Spleen (tissue), 11 donors: ENCODE measurements around the gene KCNG1. TPM values are rescaled to one million over a fixed set of nuclear protein-coding genes. Genes with fewer than 3 reads are reported as not detected.

Source experiments
- DNase-seq: peaks from one replicate; pipeline ENCODE4 v3.0.0-alpha.2; 2020
- H3K27ac ChIP-seq, 8 donors: fragments of 200-600 bp; sonication (generic) in 7 of 8; 1 replicate in 4 of 8; 2 replicates in 4 of 8; pipeline versions ENCODE4 v1.5.0 to v1.8.0; 2016 to 2021; ENCODE audit warnings: inconsistent platforms in 4 of 8, mild to moderate bottlenecking in 4 of 8, moderate library complexity in 1 of 8
- H3K27me3 ChIP-seq, 7 donors: fragments of 200-600 bp; sonication (generic) in 6 of 7; replicated peaks in 1 of 7; 1 replicate in 4 of 7; 2 replicates in 3 of 7; pipeline versions ENCODE4 v1.5.0 to v1.8.0; 2016 to 2021; ENCODE audit warnings: inconsistent platforms in 3 of 7, mild to moderate bottlenecking in 1 of 7
- H3K36me3 ChIP-seq, 6 donors: fragments of 200-600 bp; sonication (generic) in 5 of 6; 1 replicate in 4 of 6; 2 replicates in 2 of 6; pipeline versions ENCODE4 v1.5.0 to v1.8.0; 2016 to 2021; ENCODE audit warnings: inconsistent platforms in 2 of 6
- H3K4me1 ChIP-seq, 6 donors: fragments of 200-600 bp; sonication (generic) in 5 of 6; 1 replicate in 3 of 6; 2 replicates in 3 of 6; pipeline versions ENCODE4 v1.5.0 to v1.8.0; 2016 to 2021; ENCODE audit warnings: inconsistent platforms in 3 of 6
- H3K4me3 ChIP-seq, 8 donors: fragments of 200-600 bp; sonication (generic) in 7 of 8; 1 replicate in 4 of 8; 2 replicates in 4 of 8; pipeline versions ENCODE4 v1.5.0 to v1.8.0; 2016 to 2021; ENCODE audit warnings: inconsistent platforms in 4 of 8, mild to moderate bottlenecking in 4 of 8, moderate library complexity in 2 of 8
- H3K9me3 ChIP-seq, 8 donors: fragments of 200-600 bp; sonication (generic) in 7 of 8; 1 replicate in 4 of 8; 2 replicates in 4 of 8; pipeline versions ENCODE4 v1.5.0 to v1.8.0; 2016 to 2021; ENCODE audit warnings: inconsistent platforms in 4 of 8
- POLR2A ChIP-seq, 3 donors: fragments of 450-650 bp; IDR thresholded peaks; one replicate each; pipeline ENCODE4 v1.5.1; 2017; ENCODE audit warnings: antibody characterized with exemption in 3 of 3, mild to moderate bottlenecking in 1 of 3
- POLR2AphosphoS5 ChIP-seq, 3 donors: sonication (generic); formaldehyde crosslinking; IDR thresholded peaks; one replicate each; pipeline ENCODE4 v1.5.1; 2017; ENCODE audit warnings: antibody characterized with exemption in 3 of 3
- WGBS, 5 donors: extraction: QIAGEN DNeasy Blood & Tissue Kit in 3 of 5; methylation state at CpG; one replicate each; pipeline versions ENCODE4 v1.1.5 to v1.1.7; 2013 to 2018; 5-methylcytosine and 5-hydroxymethylcytosine counted together
- intact Hi-C: fragments of 100-400 bp; cut with DNase I; formaldehyde crosslinking; loops from one replicate; pipeline ENCODE4 v1.15.0; 2023; ENCODE audit warnings: low total_unique reads
- polyA plus RNA-seq, 3 donors: library from polyadenylated mRNA; stranded (reverse); fragments of 200-250 nt; gene quantifications; one replicate each; pipeline ENCODE4 v1.2.1, GENCODE V29; 2013
- total RNA-seq, 7 donors: library from RNA; depleted of rRNA in 3 of 7; stranded (reverse); fragments of >200 nt in 3 of 7; fragmentation: NEBNext Ultra II Directional in 4 of 7; extraction: Animal tissue kit (Norgen Biotek cat#: 25700) in 4 of 7; gene quantifications; one replicate each; pipeline versions ENCODE4 v1.1.0 to v1.2.1, GENCODE V29; 2016 to 2021
- TF ChIP-seq, protein P1 (sequence below), 11 experiments: fragments of 200-600 bp in 7 of 11; fragments of 450-650 bp in 4 of 11; sonication (generic) in 4 of 11; IDR thresholded peaks in 8 of 11; conservative IDR thresholded peaks in 3 of 11; 1 replicate in 7 of 11; 2 replicates in 4 of 11; pipeline versions ENCODE4 v1.4.0 to v1.8.0; 2016 to 2021; ENCODE audit warnings: antibody characterized with exemption in 11 of 11, inconsistent platforms in 4 of 11, mild to moderate bottlenecking in 1 of 11
- donor health status: healthy with polysubstance abuse.
- donor health status: DM: no; HTN: no; CAD: no; lungs with moderate emphysema.
- donor health status: DM: no; HTN: no; CAD: no.
- donor health status: Bipolar disorder and iron deficiency.
- donor health status: healthy.
- donor health status: DM: no; HTN: no; CAD: no.
- donor health status: DM: yes; HTN: yes; CAD: no.

The KCNG1 gene
- total and polyA plus RNA-seq, 10 donors: 0.35 to 5.0 (median 3.2) TPM

DNA sequence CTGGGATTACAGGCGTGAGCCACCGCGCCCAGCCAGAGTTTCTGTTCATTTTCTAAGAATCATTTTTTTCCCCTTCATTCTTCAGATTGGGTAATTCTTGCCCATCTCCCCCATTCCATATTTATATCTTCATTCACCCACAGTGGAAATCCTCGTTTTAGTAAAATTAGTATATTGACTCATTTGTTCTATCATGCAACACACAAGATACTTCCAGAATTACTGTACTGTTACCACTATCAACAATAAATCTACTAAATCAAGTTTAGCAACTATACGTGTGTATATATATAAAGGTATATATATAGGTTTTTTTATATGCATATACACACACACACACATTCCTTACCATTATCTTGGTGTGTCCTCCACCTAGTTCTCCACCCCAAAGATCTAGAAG is 41.2 kb upstream of the KCNG1 start:
- 56 to 73% (median 68%) methylated on average over 5 of the region's 5 CpGs for WGBS, 5 donors
- intact Hi-C loops: no loop called here
- Histone ChIP-seq H3K9me3 (peaks cover 0 to 4% (median 0%) of the 10 kb centered on the region in 8 donors), H3K4me1 (no peaks in the 10 kb centered on the region), H3K27ac (no peak overlapping the region), H3K4me3 (no peak overlapping the region), H3K36me3 (no peaks in the 10 kb centered on the region), H3K27me3 (peaks cover 0 to 48% (median 14%) of the 10 kb centered on the region in 7 donors)
- no peak for TF ChIP-seq POLR2AphosphoS5 (IDR thresholded peaks at IDR 0.05)
- TF ChIP-seq, protein P1, sequence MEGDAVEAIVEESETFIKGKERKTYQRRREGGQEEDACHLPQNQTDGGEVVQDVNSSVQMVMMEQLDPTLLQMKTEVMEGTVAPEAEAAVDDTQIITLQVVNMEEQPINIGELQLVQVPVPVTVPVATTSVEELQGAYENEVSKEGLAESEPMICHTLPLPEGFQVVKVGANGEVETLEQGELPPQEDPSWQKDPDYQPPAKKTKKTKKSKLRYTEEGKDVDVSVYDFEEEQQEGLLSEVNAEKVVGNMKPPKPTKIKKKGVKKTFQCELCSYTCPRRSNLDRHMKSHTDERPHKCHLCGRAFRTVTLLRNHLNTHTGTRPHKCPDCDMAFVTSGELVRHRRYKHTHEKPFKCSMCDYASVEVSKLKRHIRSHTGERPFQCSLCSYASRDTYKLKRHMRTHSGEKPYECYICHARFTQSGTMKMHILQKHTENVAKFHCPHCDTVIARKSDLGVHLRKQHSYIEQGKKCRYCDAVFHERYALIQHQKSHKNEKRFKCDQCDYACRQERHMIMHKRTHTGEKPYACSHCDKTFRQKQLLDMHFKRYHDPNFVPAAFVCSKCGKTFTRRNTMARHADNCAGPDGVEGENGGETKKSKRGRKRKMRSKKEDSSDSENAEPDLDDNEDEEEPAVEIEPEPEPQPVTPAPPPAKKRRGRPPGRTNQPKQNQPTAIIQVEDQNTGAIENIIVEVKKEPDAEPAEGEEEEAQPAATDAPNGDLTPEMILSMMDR (IDR thresholded peaks at IDR 0.05 in 8 of 11, conservative IDR thresholded peaks at IDR 0.05 in 3 of 11): no peak
- no peak for DNase-seq

DNA sequence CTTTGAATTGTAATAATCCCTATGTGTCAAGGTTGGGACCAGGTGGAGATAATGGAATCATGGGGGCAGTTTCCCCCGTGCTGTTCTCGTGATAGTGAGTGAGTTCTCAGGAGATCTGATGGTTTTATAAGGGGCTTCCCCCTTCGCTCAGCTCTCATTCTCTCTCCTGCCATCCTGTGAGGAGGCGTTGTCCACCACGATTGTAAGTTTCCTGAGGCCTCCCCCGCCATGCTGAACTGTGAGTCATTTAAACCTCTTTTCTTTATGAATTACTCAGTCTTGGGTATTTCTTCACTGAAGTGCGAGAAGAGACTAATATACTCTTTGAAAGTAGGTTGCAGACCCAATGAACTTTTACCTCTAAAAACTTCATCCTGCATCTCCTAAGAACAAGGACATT is 39.2 kb upstream of the KCNG1 start:
- H3K27me3 ChIP-seq: peaks cover 0 to 44% (median 9%) of the 10 kb centered on the region in 7 donors
- no peak overlapping the region for H3K4me3 ChIP-seq
- H3K9me3 ChIP-seq: peaks cover 0 to 4% (median 0%) of the 10 kb centered on the region in 8 donors
- DNase-seq: no peak
- H3K4me1 ChIP-seq: no peaks in the 10 kb centered on the region
- intact Hi-C loops: no loop called here
- no peaks in the 10 kb centered on the region for H3K36me3 ChIP-seq
- WGBS, 5 donors: 45 to 67% (median 56%) methylated on average over 7 of the region's 7 CpGs
- no peak overlapping the region for H3K27ac ChIP-seq
- TF ChIP-seq POLR2A (IDR thresholded peaks at IDR 0.05) (no peak), POLR2AphosphoS5 (IDR thresholded peaks at IDR 0.05) (no peak)
- TF ChIP-seq, protein P1 (IDR thresholded peaks at IDR 0.05 in 8 of 11, conservative IDR thresholded peaks at IDR 0.05 in 3 of 11): no peak

DNA sequence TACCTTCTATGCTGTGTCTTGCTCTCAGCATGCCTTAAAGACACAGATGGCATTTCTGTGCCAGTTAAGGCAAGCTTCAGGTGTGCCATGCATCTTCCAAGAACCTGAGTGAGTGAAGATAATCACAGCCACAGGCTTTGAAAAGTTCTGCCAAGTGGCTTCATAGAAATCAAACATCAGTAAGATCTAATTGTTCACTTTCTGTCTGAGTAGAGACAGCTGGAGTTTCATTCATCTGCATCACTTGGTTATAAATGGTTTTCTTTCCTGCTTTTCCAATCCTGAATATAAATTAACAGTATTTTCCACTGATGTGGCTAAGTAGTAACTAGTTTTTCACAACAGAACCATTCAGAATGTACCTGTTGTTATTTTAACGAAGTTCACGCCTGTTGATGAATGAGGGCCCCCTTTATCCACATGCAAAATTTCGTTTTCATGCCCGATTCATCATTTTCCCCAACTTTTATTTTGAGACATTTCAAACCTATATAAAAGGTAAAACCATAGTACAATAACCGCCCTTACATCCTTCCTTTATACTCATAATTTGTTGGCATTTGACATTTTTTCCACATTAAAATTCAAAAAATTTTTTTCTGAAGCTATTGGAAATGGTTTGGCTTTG is 38.6 kb upstream of the KCNG1 start:
- Histone ChIP-seq H3K9me3 (peaks cover 0 to 8% (median 0%) of the 10 kb centered on the region in 8 donors), H3K27ac (no peak overlapping the region), H3K4me3 (no peak overlapping the region), H3K4me1 (no peaks in the 10 kb centered on the region), H3K27me3 (peaks cover 0 to 44% (median 4%) of the 10 kb centered on the region in 7 donors), H3K36me3 (no peaks in the 10 kb centered on the region)
- intact Hi-C loops: no loop called here
- TF ChIP-seq POLR2AphosphoS5 (IDR thresholded peaks at IDR 0.05) (no peak), POLR2A (IDR thresholded peaks at IDR 0.05) (no peak)
- TF ChIP-seq, protein P1 (IDR thresholded peaks at IDR 0.05 in 8 of 11, conservative IDR thresholded peaks at IDR 0.05 in 3 of 11): no peak
- 66 to 82% (median 74%) methylated on average over 5 of the region's 5 CpGs for WGBS, 5 donors
- no peak for DNase-seq

DNA sequence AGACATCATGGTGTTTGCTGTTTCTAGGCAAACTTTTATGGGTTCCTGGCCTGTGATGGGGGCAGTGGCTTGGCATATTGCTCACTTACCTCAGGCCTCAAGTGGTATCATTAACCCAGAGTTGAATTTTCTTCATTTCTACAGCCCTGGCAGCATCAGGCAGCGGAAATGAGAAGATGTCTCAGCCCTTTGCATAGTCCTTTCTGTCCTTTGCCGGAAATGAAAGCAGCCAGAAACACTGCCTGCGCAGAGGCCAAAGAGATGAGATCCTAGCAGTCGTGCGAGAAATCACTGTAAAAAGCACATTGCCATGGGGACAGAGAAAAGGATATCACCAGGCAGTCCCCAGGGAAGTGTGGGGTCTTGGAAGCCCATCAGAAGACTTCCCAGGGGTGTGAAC is 37.4 kb upstream of the KCNG1 start:
- no peak for TF ChIP-seq POLR2AphosphoS5 (IDR thresholded peaks at IDR 0.05)
- TF ChIP-seq, protein P1 (IDR thresholded peaks at IDR 0.05 in 8 of 11, conservative IDR thresholded peaks at IDR 0.05 in 3 of 11): no peak
- no peak for TF ChIP-seq POLR2A (IDR thresholded peaks at IDR 0.05)
- Histone ChIP-seq H3K27ac (no peak overlapping the region), H3K27me3 (peaks cover 0 to 46% (median 4%) of the 10 kb centered on the region in 7 donors), H3K4me3 (no peak overlapping the region), H3K9me3 (peaks cover 0 to 7% (median 0%) of the 10 kb centered on the region in 8 donors), H3K4me1 (no peaks in the 10 kb centered on the region), H3K36me3 (no peaks in the 10 kb centered on the region)
- no peak for DNase-seq
- 81 to 90% (median 82%) methylated on average over 5 of the region's 5 CpGs for WGBS, 5 donors
- intact Hi-C loops: no loop called here
